Stimulated activated CD8-positive, alpha-beta memory T cell treated with anti-CD3 and anti-CD28 coated beads, Interleukin-4, amount 100 ng/mL, for 48 hours (primary cell): ENCODE results near the gene SLC8A1.

ENCODE experiments used
- DNase-seq: peaks from one replicate; pipeline ENCODE4 v3.0.0-alpha.2; 2020

SLC8A1 gene

DNA sequence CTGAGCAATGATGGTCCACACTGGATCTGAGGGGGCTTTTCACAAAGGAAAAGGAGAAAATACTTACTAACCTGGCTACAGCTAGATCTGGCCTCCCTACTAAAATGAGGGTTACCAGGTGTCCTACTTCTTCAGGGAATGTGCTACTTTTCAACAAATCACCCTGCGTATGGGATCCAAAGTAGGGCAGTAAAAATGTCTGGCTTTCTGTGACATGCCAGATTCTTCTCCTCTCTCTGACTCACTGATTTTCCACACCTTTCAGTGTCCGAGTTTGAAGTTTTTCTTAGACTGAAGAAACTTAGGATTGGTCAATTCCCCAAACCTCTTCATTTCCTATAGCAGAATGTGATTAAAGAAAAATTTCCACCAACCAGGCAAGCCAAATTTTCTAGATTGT, 71.2 kb downstream of the SLC8A1 start:
- DNase-seq: no peak

GRCh38 chr2:40380041-40380440, 71.8 kb downstream of the SLC8A1 start:
- no peak for DNase-seq

GRCh38 chr2:40374543-40375240, 77.2 kb downstream of the SLC8A1 start:
- DNase-seq: no peak

GRCh38 chr2:40373111-40373510, 78.8 kb downstream of the SLC8A1 start:
- no peak for DNase-seq

- no peak for DNase-seq
These were observed 79.5 kb downstream of the SLC8A1 start for GRCh38 chr2:40372283-40372985.

DNA sequence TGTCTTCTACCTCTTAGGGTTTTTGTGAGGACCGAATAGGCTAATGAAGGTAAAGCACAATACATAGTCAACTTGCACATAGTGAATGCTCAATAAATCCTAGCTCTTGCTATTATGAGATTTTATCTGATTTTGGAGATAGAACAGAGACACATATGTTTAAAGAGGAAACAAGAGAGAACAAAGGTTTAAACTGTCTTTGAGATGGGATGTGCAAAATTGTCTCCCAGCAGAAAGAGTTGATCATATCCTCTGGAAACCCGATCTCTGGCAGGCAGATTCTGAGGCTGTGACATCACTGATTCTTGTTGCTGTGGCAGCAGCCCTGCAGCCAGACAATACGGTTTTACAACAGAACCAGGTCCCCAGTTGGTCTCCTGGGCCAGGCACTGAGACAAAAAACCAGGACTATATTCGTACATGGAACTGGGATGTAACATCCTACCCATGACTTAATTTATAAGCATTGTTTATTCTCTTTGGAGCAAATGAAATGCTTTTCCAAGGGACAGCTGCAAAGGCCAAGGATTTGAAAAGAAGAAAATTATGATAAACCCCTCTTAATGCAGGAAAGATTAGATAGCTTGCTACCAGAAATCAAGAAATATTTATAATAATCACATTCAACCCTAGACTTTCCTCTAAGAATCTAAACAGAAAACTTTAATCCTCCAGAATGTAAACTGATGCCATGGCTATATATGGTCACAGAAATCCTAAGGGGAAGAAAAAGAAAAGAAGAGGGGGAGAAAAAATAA, 80.2 kb downstream of the SLC8A1 start:
- DNase-seq: no peak

- DNase-seq: no peak
These were observed 81.9 kb downstream of the SLC8A1 start for GRCh38 chr2:40370007-40370395.

DNA sequence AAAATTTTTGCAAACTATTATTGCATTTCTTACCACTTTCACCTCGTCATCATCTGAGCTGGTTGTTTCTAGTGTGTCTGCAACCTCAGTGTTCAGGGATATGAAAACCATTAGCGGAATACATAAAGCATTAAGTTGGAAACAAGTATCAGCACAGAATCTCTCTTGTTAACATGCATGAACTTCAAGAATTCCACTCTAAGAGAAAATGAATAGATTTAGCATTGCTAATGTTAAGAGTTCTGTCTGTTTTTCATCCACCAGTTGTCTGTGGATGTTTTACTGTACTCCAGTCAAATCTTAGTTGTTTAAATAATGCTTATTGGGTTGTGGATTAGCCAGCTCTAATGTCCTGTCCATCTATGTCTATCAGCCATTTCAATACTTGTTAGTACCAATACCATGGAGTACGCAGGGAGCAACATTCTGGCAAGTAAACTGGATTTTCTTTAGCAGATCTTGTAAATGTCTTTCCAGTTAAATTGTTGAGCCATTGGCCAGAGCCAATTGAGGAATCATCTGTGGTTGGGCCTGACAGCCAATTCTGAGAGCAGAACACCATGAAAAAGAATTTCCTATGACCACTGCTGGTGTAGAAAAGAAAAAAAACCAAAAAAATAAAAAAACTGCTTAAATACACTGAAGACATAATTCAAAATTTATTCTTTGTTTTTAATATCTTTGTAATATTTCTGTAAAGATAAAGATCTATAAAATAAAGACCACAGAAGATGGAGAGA, 82.5 kb downstream of the SLC8A1 start:
- no peak for DNase-seq

- no peak for DNase-seq
These were observed 84.2 kb downstream of the SLC8A1 start for GRCh38 chr2:40367652-40368051.

DNA sequence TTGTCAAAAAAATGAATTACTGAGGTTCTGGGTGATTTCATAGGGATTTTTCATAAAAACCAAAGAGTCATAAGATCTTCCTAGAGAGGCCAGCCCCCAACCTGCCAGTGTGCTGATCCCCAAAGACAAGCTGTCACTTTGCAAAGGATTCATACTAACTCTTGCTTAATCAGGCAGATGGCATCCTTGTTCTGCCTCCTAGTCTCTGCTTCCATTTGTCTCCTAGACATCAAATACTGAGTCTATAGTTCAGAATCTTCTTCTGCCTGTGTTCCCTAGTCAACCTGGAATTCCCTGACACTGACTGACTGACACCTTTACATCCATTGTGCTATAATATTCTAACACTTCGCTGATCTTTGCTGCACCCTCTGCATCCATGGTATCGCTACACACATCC, 84.9 kb downstream of the SLC8A1 start:
- no peak for DNase-seq

- DNase-seq: no peak
These were observed 87.6 kb downstream of the SLC8A1 start for GRCh38 chr2:40364151-40364874.

DNA sequence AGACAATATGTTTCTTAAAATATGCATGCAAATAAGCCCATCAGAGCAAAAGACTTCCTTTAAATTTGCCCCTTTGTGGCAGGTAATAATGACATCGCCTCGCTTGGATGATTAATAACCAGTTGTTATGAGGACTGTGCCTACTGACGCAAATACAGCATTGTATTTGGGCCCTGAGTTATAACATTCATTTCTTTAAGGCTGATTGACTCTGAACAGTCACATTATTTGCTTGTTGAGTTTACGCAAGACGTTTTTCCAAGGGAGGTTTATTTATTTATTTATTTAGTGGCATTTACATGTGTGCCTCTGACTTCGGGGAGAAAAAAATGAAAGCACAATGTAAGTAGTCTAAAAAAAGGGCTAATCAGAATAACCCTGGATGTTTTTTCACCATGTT, 88.3 kb downstream of the SLC8A1 start:
- DNase-seq: no peak

DNA sequence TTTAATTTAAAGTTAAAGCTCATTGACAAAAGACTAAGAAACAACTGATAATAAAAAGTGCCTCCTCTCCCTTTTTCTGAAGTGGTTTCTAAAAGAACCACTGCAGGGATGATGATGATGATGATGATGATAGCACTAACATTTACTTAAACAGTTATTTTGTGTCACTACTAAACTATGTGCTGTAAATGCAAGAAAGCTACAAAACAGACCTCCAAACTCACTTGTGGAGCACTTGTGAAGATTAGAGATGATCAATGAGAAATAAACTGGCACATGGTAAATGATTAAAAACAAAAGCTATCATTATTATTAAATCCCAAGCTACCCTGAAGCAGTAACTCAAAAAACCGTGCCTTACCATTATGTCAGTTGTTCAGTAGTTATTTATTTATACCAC, 88.7 kb downstream of the SLC8A1 start:
- DNase-seq: no peak

- no peak for DNase-seq
These were observed 90.4 kb downstream of the SLC8A1 start for GRCh38 chr2:40361478-40361877.

DNA sequence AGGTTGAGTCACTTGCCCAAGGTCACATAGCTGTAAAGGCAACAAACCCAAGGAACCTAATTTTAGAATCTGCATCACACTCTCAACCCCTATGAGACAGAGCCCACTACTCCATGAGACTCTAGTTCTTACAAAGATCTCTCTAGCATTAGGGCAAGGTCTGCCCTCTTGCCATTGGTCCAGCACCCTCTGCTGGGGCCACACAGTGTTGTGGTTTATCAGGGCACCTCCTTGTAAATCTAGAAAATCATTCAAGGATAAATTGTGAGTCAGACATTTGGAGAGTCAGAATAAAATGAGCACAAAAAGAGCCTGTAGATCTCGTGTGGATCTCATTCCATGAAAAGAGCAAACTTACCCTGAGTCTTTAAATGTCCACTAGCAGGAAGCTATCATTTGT, 91.2 kb downstream of the SLC8A1 start:
- no peak for DNase-seq

GRCh38 chr2:40359811-40360210, 92.1 kb downstream of the SLC8A1 start:
- no peak for DNase-seq

DNA sequence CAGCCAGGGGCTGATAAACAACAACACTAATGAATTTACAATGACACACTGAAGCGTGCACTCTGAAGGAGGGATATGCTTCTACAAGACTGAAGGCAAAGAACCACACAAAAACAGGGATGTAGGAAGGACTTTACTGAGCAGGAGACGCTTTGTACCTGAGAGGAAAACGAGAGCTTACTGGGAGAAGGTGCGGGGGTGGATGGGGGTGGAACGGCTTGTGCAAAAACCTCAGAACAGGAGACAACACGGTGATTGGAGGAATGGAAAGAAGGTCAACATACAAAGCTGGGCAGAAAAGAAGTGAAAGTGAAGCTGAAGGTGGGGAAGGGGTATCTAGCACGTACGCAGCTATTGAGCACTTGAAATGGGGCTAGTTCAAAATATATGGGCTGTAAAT, 93.1 kb downstream of the SLC8A1 start:
- no peak for DNase-seq

GRCh38 chr2:40357667-40358066, 94.2 kb downstream of the SLC8A1 start:
- DNase-seq: no peak

GRCh38 chr2:40355451-40355850, 96.4 kb downstream of the SLC8A1 start:
- no peak for DNase-seq

DNA sequence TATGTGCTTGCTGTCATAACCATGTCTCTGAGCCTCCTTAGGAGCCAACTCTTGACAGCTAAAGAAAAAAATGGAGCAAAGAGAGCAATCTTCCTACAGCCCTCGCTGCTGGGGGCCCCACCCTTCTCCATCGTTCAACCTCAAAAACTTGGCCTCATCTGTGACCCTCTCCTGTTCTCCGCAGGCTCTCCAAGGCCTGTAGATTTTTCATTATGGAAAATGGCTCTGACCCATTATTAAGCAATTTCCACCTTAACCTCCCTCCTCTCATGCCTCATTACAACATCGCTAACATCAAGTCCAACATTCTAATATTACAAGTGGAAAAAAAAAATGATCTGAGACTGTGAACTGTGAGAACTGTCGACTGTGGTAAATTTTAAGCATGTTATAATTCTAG, 98.7 kb downstream of the SLC8A1 start:
- DNase-seq: no peak

DNA sequence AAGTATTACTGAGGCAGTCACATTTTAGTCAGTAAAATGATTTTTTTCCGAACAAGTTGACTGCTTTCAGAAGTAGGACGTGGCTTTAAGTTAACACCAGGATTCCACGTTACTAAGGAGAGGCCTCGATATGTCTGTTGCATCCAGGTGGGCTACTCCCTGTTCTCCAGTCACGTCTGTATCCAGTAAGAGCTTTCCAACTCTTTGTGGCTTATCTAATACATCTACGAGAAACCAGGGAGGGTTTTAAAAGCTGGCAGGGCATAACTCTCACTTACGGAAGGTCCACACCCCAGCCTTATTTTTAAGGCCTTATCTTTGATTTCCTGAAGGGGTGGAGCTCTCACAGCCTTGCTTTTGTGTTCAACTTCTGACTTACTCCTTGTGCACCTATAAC, 99.2 kb downstream of the SLC8A1 start:
- DNase-seq: no peak

DNA sequence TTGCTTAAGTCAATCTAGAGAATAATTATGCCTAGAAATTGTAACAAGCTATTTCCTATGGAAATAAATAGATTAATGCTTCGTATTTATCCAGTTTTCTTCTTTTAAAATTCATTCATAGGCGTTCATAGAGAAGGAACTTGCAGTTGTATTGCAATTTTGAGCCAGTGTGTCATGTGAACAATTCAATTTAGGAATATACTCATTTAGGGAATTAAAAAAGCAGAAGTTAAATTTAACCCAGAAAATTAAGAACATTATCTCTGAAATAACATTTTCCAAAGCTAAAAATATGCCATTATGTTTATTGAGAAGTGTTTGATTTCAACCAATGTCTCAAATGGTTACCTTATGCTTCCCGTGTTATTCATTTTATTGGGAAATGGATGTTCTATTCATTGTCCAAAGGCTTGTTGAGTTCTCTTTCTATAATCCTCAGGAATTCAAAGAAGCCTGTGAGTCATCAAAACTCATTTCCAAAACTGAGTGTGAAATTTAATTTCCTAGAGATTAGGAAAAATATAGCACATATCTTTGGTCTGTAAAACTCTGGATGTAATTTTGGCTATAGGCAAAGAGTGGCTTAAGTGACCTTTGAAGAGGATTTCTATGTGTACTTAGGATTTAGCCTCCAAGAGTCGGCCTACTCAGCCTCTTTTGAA, 99.7 kb downstream of the SLC8A1 start:
- DNase-seq: no peak
